ENCODE data around the gene LTBR.
A peak's percentile ranks its signal among the peaks of the same experiment; 100 is the strongest.

LTBR gene

GRCh38 chr12:6382371-6382770 lies 1.6 kb upstream of the LTBR start:
- no peak for ATAC-seq

DNA sequence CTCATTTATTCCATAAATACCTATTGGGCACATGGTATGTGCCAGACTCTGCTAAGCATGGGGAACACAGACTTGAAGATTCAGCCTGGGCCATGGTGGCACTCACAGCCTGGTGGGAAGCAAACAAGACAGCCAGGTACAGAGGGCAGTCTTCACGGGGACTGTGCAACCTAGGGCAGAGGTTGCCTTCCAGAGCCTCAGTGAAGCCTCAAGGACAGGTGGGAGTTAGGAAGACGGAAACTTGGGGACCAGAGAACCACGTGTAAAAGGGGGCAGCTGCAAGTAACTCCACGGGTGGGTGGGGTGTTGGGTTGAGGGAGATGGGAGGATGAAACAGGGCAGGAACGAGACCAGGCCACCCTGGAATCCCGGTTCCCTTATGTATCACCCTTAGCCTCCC lies 980 bp upstream of the LTBR start:
- Mint-ChIP-seq H3K9me3 (no peaks in the 10 kb centered on the region), H3K27me3 (peaks cover 20% of the 10 kb centered on the region), H3K36me3 (ENCODE audit: low read depth) (no peaks in the 10 kb centered on the region), H3K27ac (no peak overlapping the region), H3K4me3 (no peak overlapping the region), H3K4me1 (peaks cover 6% of the 10 kb centered on the region)
- ATAC-seq (peak; percentile 30), DNase-seq (no peak)

More at GRCh38 chr12:6382371-6382770, 1.6 kb upstream of the LTBR start:
- no peaks in the 10 kb centered on the region for H3K36me3 Mint-ChIP-seq (ENCODE audit: low read depth)
- H3K27me3 Mint-ChIP-seq = peaks cover 20% of the 10 kb centered on the region
- no peak overlapping the region for H3K4me3 Mint-ChIP-seq
- DNase-seq = no peak
- no peaks in the 10 kb centered on the region for H3K9me3 Mint-ChIP-seq
- peaks cover 8% of the 10 kb centered on the region for H3K4me1 Mint-ChIP-seq
- no peak overlapping the region for H3K27ac Mint-ChIP-seq

DNA sequence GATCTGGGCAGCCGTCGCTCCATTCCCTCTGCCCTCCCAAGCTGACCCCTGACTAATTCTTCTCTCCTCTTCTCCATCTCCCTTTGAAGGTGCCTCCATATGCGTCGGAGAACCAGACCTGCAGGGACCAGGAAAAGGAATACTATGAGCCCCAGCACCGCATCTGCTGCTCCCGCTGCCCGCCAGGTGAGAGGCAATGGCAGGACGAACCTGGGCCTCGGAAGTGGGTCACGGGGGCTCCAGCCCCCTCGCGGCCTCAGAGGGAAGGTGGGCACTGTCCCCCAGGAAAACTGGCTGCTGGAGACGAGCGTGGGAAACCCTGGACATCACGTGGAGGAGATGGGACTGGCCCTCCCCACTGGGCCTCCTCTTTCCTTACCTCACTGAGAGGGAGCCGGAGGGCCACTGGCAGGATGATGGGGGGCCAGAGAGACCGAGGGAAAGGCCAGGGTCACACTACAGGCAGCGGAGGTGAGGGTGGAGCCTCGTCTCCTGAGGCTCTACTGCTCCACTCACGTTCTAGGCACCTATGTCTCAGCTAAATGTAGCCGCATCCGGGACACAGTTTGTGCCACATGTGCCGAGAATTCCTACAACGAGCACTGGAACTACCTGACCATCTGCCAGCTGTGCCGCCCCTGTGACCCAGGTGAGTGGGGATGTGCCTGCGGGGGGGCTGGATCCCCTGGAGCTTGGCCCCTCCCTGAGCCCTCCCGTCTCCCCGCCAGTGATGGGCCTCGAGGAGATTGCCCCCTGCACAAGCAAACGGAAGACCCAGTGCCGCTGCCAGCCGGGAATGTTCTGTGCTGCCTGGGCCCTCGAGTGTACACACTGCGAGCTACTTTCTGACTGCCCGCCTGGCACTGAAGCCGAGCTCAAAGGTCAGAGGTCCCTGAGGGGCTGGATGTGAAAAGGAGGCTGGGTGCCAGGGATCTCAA lies 806 bp downstream of the LTBR start:
- H3K4me1 Mint-ChIP-seq = peaks cover 6% of the 10 kb centered on the region
- peak overlapping the region; percentile 30 for H3K4me3 Mint-ChIP-seq
- H3K27ac Mint-ChIP-seq = no peak overlapping the region
- peaks cover 20% of the 10 kb centered on the region for H3K27me3 Mint-ChIP-seq
- ATAC-seq (no peak), DNase-seq (no peak)
- H3K9me3 Mint-ChIP-seq = no peaks in the 10 kb centered on the region
- H3K36me3 Mint-ChIP-seq (ENCODE audit: low read depth) = no peaks in the 10 kb centered on the region

- Mint-ChIP-seq H3K36me3 (ENCODE audit: low read depth) (no peaks in the 10 kb centered on the region), H3K4me3 (no peak overlapping the region), H3K27ac (no peak overlapping the region), H3K4me1 (peaks cover 6% of the 10 kb centered on the region), H3K9me3 (no peaks in the 10 kb centered on the region), H3K27me3 (peaks cover 15% of the 10 kb centered on the region)
- DNase-seq = no peak
- ATAC-seq = no peak
Observed at GRCh38 chr12:6386038-6386437, 2.1 kb downstream of the LTBR start.

GRCh38 chr12:6386491-6386890 lies 2.5 kb downstream of the LTBR start:
- Mint-ChIP-seq H3K4me3 (no peak overlapping the region), H3K4me1 (peaks cover 6% of the 10 kb centered on the region), H3K36me3 (ENCODE audit: low read depth) (no peaks in the 10 kb centered on the region), H3K27me3 (peaks cover 15% of the 10 kb centered on the region), H3K9me3 (no peaks in the 10 kb centered on the region), H3K27ac (no peak overlapping the region)
- no peak for DNase-seq
- ATAC-seq = no peak

DNA sequence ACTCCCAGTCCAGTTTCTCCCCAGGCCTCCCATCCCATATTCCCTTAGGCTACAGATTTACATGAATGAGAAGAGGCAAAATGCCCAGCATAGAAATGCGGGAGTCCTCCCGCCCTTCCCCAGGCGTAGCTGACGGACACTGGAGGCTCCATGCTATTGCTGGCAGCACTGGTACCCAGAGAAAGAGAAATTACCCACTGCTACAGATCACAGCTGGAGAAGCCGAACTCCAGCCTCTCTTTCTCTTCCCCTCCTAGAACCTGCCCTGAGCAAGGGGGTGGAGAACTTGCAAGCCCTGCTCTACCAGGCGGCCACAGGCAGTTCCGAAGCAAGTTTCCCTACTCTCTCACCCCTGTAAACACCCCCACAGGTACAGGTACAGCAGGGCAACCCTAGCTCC lies 3.6 kb downstream of the LTBR start:
- Mint-ChIP-seq H3K27ac (no peak overlapping the region), H3K36me3 (ENCODE audit: low read depth) (no peaks in the 10 kb centered on the region), H3K4me3 (no peak overlapping the region), H3K4me1 (peaks cover 6% of the 10 kb centered on the region), H3K27me3 (peaks cover 5% of the 10 kb centered on the region), H3K9me3 (no peaks in the 10 kb centered on the region)
- DNase-seq = no peak
- no peak for ATAC-seq

GRCh38 chr12:6390084-6390799 lies 6.3 kb downstream of the LTBR start:
- Mint-ChIP-seq H3K27ac (no peak overlapping the region), H3K9me3 (no peaks in the 10 kb centered on the region), H3K36me3 (ENCODE audit: low read depth) (no peaks in the 10 kb centered on the region), H3K4me3 (no peak overlapping the region), H3K27me3 (no peaks in the 10 kb centered on the region), H3K4me1 (no peaks in the 10 kb centered on the region)
- DNase-seq = no peak
- no peak for ATAC-seq

DNA sequence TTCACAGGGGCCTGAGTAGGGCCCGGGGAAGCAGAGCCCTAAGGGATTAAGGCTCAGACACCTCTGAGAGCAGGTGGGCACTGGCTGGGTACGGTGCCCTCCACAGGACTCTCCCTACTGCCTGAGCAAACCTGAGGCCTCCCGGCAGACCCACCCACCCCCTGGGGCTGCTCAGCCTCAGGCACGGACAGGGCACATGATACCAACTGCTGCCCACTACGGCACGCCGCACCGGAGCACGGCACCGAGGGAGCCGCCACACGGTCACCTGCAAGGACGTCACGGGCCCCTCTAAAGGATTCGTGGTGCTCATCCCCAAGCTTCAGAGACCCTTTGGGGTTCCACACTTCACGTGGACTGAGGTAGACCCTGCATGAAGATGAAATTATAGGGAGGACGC lies 7.1 kb downstream of the LTBR start:
- H3K27me3 Mint-ChIP-seq = no peaks in the 10 kb centered on the region
- H3K4me3 Mint-ChIP-seq = no peak overlapping the region
- ATAC-seq (no peak), DNase-seq (no peak)
- H3K27ac Mint-ChIP-seq = no peak overlapping the region
- H3K4me1 Mint-ChIP-seq = no peaks in the 10 kb centered on the region
- no peaks in the 10 kb centered on the region for H3K9me3 Mint-ChIP-seq
- H3K36me3 Mint-ChIP-seq (ENCODE audit: low read depth) = no peaks in the 10 kb centered on the region

GRCh38 chr12:6392504-6392903 lies 8.5 kb downstream of the LTBR start:
- H3K36me3 Mint-ChIP-seq (ENCODE audit: low read depth) = no peaks in the 10 kb centered on the region
- no peaks in the 10 kb centered on the region for H3K27me3 Mint-ChIP-seq
- no peak overlapping the region for H3K4me3 Mint-ChIP-seq
- no peak for DNase-seq
- no peaks in the 10 kb centered on the region for H3K4me1 Mint-ChIP-seq
- no peaks in the 10 kb centered on the region for H3K9me3 Mint-ChIP-seq
- ATAC-seq = no peak
- no peak overlapping the region for H3K27ac Mint-ChIP-seq

- Mint-ChIP-seq H3K36me3 (ENCODE audit: low read depth) (no peaks in the 10 kb centered on the region), H3K4me3 (no peak overlapping the region), H3K4me1 (no peaks in the 10 kb centered on the region), H3K9me3 (no peaks in the 10 kb centered on the region), H3K27me3 (no peaks in the 10 kb centered on the region), H3K27ac (no peak overlapping the region)
- no peak for ATAC-seq
- no peak for DNase-seq
Observed at GRCh38 chr12:6393109-6393508, 9.1 kb downstream of the LTBR start.

DNA sequence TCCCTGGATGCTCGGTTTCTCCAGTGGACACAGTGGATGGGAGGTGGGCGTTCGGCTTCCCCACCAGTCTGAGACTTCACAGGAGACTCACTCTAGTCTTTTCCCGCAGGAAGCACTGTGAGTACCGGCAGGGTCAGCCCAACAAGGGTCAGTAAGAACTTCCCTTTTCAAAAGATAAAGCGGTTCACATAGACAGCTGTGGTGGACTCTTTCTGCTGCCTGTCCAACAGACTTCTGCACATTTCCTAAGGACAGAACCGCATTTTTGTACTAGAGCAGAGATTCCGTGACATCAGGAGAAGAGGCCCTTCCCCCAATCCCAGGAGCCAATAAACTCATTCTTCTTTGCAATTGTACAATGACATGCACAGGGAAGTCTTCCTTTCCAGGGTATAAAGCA lies 10.4 kb downstream of the LTBR start:
- no peaks in the 10 kb centered on the region for H3K9me3 Mint-ChIP-seq
- no peak for DNase-seq
- ATAC-seq = no peak
- H3K4me3 Mint-ChIP-seq = no peak overlapping the region
- H3K4me1 Mint-ChIP-seq = no peaks in the 10 kb centered on the region
- no peak overlapping the region for H3K27ac Mint-ChIP-seq
- no peaks in the 10 kb centered on the region for H3K27me3 Mint-ChIP-seq
- no peaks in the 10 kb centered on the region for H3K36me3 Mint-ChIP-seq (ENCODE audit: low read depth)

GRCh38 chr12:6396031-6396430 lies 12.1 kb downstream of the LTBR start:
- H3K27ac Mint-ChIP-seq = no peak overlapping the region
- H3K4me1 Mint-ChIP-seq = no peaks in the 10 kb centered on the region
- no peaks in the 10 kb centered on the region for H3K9me3 Mint-ChIP-seq
- DNase-seq (no peak), ATAC-seq (no peak)
- H3K36me3 Mint-ChIP-seq (ENCODE audit: low read depth) = no peaks in the 10 kb centered on the region
- no peak overlapping the region for H3K4me3 Mint-ChIP-seq
- no peaks in the 10 kb centered on the region for H3K27me3 Mint-ChIP-seq

DNA sequence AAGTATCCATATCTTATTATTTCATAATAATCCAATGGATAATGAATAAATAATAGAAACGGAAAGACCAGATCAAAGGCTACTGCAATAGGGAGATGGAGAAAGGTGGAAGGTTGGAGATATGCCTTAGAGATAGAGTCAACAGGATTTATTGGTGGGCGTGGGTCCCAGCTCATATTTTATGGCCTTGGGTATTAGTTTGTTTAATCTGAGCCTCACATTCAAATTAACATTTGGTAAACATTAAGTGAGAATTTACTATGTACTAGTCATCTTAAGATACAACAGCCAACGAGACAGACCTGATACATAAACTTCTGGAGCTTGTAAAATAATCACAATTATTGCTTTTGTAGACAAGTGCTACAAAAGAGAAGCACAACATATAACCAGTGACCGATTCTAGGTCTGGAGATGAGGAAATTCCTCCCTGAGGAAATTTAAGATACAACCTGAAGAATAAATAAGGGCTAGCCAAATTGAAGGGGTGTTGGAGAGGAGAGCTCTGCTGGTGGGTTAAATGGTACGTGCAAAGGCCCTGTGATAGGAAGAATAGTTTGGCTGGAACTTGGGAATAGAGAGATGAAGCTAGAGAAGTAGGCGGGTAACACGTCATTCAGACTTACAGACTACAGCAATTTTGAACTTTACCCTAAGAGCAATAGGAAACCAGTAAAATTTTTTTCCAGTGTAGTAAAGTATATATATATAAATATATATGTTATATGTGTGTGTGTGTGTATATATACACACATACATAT lies 16.1 kb downstream of the LTBR start:
- Mint-ChIP-seq H3K4me1 (no peaks in the 10 kb centered on the region), H3K27ac (no peak overlapping the region), H3K36me3 (ENCODE audit: low read depth) (no peaks in the 10 kb centered on the region), H3K4me3 (no peak overlapping the region), H3K9me3 (no peaks in the 10 kb centered on the region), H3K27me3 (no peaks in the 10 kb centered on the region)
- DNase-seq (no peak), ATAC-seq (no peak)

DNA sequence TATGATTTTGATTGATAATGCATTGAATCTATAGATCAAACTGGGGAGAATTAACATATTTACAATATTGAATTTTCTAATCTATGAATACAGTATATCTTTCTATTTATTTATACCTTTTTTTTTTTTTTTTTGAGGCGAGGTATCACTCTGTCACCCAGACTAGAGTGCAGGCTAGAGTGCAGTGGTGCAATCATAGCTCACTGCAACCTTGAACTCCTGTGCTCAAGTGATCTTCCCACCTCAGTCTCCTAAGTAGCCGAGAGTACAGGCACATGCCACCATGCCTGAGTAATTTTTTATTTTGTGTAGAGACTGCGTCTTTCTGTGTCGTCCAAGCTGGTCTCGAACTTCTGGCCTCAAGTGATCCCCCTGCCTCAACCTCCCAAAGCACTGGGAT lies 20.4 kb downstream of the LTBR start:
- no peak for ATAC-seq

DNA sequence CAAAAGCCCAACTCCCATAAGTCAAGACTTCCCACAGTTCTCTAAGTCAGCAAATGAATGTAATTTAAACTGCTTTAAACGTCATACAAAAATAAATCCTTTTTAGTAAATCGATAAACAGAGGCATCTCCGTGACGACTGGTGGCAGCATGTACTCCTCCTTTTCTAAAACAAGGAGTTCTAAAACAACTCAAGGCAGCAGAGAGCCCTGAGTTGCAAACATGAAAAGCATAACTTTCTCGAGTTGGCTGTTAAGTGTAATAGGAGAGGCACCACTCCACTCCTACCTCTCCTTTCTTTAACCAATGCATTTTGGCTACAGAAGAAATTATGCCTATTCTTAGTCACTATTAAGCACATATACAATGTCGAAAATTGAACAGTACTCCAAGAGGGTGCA lies 22.0 kb downstream of the LTBR start:
- Mint-ChIP-seq H3K36me3 (ENCODE audit: low read depth) (no peaks in the 10 kb centered on the region), H3K27ac (no peak overlapping the region), H3K4me3 (no peak overlapping the region), H3K4me1 (no peaks in the 10 kb centered on the region), H3K27me3 (no peaks in the 10 kb centered on the region), H3K9me3 (no peaks in the 10 kb centered on the region)
- ATAC-seq (no peak), DNase-seq (no peak)

More for the DNA sequence above, 20.4 kb downstream of the LTBR start:
- Mint-ChIP-seq H3K9me3 (no peaks in the 10 kb centered on the region), H3K27me3 (no peaks in the 10 kb centered on the region), H3K4me3 (no peak overlapping the region), H3K4me1 (no peaks in the 10 kb centered on the region), H3K27ac (no peak overlapping the region), H3K36me3 (ENCODE audit: low read depth) (no peaks in the 10 kb centered on the region)
- DNase-seq = no peak
